ENCODE data around the gene OLA1.

GRCh38 chr2:174180165-174180724 lies 68.1 kb downstream of the OLA1 start:
- TF ChIP-seq, protein P1, sequence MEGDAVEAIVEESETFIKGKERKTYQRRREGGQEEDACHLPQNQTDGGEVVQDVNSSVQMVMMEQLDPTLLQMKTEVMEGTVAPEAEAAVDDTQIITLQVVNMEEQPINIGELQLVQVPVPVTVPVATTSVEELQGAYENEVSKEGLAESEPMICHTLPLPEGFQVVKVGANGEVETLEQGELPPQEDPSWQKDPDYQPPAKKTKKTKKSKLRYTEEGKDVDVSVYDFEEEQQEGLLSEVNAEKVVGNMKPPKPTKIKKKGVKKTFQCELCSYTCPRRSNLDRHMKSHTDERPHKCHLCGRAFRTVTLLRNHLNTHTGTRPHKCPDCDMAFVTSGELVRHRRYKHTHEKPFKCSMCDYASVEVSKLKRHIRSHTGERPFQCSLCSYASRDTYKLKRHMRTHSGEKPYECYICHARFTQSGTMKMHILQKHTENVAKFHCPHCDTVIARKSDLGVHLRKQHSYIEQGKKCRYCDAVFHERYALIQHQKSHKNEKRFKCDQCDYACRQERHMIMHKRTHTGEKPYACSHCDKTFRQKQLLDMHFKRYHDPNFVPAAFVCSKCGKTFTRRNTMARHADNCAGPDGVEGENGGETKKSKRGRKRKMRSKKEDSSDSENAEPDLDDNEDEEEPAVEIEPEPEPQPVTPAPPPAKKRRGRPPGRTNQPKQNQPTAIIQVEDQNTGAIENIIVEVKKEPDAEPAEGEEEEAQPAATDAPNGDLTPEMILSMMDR (IDR thresholded peaks at IDR 0.05; ENCODE audit: low read depth, low read length, poor library complexity, severe bottlenecking): no peak
- no peak for TF ChIP-seq EZH2phosphoT487 (IDR thresholded peaks at IDR 0.05; ENCODE audit: borderline replicate concordance, low read length)
